GM19467 (cell line): ENCODE results near the gene FADS1.

Experiments
- ATAC-seq: cut with Tn5 transposase; IDR thresholded peaks from one replicate; pipeline ENCODE4 v1.9.1; 2021; ENCODE audit warnings: mild to moderate bottlenecking, moderate library complexity; ENCODE audit not compliant: unreplicated experiment

The FADS1 gene

GRCh38 chr11:61846362-61847020 is 29.7 kb upstream of the FADS1 start:
- ATAC-seq: no peak

DNA sequence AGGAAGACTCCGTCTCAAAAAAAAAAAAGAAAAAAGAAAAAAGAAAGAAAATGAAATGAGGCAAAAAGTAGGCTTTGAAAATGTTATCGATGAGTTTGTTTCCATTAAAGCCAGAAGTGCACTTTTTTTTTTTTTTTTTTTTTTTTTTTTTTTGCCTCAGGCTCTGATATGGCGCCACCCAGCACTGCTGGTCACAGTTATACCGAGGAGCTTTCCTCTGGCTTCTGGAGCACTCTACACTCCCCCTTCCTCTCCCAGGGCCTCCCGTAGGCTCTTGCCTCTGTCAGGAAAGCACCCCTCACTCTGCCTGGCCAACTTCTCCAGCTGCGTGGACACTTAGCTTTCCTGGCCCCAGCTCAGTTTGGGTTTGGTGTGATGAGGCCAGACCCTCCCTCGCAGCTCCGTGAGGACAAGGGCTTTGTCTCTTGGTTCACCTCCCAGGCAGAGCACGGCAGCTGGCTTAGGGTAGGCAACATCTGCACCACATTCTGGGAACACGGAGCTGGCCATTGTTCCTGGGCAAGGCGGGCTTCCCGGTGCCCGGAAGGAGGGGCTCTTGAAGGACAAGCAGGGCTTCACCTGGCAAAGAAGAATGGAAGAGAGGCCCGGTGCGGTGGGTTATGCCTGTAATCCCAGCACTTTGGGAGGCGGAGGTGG is 28.2 kb upstream of the FADS1 start:
- no peak for ATAC-seq

GRCh38 chr11:61842528-61842820 is 25.7 kb upstream of the FADS1 start:
- no peak for ATAC-seq

DNA sequence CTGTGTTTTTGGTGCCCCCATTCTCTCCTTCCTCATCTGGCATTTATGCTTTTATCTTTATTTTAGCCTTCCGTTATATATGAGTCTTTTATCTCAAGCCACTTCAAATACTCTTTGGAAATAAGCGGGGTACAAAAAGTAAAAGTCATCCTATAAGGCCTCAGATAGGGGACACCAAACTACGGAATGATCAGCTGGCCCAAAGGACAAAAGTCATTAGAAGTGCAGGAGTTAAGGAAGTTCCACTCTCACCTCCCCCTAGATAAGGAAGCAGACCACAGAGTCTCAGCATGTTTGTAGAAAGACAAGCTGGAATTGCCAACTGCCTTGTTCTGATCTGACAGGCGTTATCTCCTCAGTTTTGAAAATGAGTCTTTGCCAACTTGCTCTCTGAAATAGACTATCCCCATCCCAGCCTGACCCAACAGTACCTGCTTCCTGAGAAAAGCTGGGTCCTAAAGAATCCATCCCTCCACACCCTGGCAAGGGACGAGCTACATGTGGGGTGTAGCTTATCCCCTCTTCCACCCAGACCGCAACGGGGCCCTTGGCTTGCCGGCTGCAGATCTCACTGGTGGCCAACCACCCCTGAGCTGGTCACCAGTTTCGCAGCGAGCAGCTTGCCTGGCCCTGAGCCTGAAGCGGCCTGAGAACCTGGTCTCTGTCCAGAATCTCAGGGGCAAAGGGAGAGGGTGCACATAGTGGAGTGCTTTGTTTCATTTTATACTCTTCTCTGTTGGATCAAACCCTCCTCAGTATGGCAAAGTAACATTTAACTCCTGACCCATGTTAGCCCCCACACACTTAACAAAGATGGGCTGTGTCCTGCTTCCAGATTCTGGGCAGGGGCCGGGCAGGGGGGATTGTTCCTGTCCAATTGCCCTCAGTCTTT is 25.1 kb upstream of the FADS1 start:
- ATAC-seq: no peak

GRCh38 chr11:61840371-61840770 is 23.6 kb upstream of the FADS1 start:
- no peak for ATAC-seq

DNA sequence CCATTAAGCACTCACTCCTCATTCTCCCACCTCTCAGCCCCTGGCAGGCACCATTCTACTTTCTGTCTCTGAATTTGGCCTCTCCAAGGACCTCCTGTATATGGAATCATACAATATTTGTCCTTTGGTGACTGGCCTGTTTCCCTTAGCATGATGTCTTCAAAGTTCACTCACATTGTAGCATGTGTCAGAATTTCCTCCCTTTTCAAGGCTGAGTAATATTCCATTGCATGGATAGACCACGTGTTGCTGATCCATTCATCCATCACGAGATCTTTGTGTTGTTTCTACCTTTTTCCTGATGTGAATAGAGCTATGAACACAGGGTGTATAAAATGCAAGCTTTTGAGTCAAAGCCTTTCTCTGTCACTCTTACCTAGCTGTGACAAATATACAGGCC is 22.9 kb upstream of the FADS1 start:
- no peak for ATAC-seq

DNA sequence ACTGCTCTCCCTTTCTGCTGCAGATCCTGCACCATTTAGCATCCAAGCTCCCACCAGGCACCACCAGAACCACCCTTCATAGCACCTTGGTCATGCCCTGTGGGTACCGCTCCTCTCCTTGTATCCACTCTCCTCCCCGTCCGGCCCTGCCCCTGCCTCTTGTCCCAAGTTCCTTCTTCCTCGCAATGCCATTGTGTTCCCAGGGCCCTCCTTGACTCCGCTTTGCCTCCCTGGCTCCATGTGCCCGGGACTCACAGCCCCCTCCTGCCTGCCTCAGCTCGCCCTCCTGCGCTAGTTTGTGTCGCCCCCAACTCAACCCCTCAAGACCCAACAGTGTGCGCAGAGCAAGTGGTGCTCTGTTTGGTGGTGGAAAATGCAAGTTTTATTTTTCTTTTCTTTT is 22.1 kb upstream of the FADS1 start:
- ATAC-seq: no peak

- ATAC-seq: no peak
Observed at GRCh38 chr11:61838501-61838900, 21.7 kb upstream of the FADS1 start.

DNA sequence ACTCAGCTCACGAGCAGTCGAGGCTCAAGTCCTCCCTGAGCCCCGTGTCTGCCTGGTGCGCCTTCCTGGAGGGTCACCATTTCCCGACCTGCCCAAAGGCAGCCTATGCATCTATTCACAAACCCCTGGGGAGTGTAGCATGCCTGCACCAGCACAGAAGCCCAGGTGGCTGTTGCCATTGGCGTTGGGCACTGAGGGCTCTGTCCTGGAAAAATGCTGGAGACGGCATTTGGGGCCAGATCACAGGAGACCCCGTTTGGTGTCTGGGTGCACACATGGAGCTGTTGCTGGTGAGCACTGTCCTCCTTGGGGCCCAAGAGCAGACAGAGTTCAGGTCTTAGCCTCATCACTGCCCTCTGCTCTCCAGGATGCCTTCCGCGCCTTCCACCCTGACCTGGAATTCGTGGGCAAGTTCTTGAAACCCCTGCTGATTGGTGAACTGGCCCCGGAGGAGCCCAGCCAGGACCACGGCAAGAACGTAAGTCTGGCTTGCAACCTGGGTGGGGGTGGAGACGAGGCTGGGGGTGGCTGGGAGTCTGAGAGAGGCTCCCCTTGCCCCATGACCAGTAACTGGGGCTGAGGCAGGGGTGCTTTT is 20.7 kb upstream of the FADS1 start:
- ATAC-seq: no peak

DNA sequence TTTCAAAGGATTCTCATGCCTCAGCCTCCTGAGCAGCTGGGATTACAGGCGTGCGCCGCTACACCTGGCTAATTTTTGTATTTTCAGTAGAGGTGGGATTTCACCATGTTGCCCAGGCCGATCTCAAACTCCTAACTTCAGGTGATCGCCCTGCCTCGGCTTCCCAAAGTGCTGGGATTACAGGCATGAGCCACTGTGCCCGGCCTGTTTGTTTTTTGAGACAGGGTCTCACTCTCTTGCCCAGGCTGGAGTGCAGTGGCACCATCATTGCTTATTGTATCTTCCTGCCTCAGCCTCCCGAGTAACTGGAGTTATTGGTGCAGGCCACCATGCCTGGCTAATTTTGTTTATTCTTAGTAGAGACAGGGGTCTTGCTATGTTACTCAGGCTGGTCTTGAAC is 19.4 kb upstream of the FADS1 start:
- no peak for ATAC-seq

DNA sequence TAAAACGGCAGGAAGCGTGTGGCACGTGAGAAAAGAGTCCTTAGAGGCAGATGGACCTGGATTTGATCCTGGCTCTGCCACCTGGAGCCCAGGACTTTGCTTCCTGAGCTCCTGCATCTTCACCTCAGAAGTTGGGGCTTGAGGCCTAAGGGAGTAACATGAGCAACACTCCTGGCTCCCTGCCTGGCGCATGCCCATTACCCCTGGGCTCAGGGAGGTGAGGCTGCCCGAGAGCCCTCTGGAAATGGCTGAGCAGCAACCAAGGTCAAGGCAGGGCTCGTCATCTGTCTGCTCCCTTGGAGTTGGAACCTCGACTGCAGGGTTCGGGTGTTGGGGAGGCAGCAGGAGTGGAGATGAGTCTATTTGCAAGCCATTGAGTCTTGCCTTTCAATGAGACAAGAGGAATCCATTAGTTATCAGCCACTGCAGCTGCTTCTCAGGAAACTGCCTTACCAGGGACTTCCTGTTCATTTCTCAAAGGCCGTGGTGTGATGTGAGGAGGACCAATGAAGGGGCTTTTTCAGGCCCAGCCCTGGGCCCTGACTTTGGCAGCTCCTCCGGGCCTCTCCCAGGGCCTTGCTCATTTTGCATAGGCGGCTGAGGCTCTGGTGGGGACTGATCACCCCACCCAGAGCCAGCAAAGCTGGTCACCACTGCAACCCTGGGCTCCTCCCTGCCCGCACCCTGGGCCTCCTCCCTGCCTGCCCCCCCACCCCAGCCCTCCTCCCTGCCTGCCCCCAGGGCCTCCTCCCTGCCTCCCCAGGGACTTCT is 17.7 kb upstream of the FADS1 start:
- ATAC-seq: peak; percentile 85

DNA sequence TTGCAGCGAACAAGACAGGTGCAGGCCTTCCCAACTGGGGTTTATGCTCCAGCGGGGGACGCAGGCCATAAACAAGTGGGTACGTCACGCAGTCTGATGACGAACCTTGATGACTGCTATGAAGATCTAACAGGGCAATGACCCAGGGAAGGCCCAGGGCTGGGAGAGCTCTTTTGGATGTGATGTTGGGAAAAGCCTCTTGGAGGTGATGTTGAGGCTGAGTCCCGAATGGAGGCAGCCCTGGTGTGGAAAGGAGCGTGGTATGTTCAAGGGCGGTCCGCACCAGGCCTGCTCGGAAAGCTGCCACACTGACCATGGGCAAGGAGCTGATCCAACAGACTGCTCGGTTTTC is 17.1 kb upstream of the FADS1 start:
- no peak for ATAC-seq

DNA sequence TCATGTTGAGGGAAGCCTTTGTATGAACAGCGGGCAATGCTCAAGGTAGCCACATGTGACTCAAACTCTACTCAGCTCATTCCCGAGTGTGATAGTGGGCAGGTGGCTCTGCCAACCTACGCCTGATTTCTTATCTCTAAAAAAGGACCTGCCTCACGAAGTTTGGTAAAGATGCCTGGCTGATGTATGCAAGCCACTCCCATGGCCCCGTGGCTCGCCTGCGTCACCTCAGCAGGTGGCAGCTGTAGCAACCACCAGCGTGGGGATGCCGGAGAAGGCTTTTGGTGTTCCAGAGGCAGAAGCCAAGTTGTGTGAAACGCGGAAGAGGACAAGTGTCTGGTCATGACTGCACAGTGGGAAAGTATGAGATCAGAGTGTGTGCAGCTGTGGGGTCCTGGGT is 16.7 kb upstream of the FADS1 start:
- ATAC-seq: no peak

- no peak for ATAC-seq
Observed at GRCh38 chr11:61832754-61833153, 16.0 kb upstream of the FADS1 start.

DNA sequence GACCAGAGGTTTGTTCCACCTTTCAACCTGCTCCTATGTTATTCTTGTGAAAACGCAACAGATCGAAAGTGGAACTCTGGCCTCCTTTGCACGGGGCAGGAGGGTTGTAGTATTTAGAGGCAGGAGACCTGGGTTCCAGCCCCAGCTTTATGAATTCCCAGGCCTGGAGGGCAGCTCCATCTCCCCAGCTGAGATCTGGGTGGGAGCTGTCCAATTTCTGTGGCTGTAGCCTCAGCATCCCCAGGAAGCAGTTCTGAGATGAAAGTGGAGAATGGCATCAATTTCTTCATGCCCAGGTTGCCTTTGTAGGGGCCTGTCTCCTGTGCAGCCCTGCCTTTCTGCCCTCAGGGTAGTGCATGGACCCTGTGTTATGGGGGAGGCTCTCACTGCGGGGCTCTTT is 15.4 kb upstream of the FADS1 start:
- no peak for ATAC-seq

- ATAC-seq: no peak
Observed at GRCh38 chr11:61830237-61831105, 13.7 kb upstream of the FADS1 start.

DNA sequence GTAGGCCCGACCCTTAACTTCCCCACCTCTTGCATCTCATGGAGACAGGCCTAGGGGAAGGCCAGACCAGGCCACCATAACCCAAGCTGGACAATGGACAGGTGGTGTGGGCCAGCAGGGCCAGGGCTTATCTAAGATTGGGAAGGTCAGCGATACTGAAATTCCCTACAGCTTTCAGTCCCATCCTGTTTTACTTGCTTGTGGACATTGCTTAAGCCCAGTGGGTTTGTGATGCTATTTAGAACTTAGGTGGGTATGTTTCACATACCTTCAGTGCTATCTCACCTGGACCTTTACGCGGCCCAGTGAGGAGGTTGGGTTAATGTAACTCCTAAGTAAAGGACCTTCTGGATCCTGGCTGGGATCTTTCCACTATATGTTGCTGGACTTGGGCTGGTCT is 13.0 kb upstream of the FADS1 start:
- ATAC-seq: no peak

GRCh38 chr11:61828629-61829407 is 12.0 kb upstream of the FADS1 start:
- ATAC-seq: peak; percentile 13

DNA sequence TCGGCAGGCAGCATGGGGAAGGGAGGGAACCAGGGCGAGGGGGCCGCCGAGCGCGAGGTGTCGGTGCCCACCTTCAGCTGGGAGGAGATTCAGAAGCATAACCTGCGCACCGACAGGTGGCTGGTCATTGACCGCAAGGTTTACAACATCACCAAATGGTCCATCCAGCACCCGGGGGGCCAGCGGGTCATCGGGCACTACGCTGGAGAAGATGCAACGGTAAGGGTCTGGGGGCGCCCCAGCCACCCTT is 11.5 kb upstream of the FADS1 start:
- peak; percentile 2 for ATAC-seq
